Tibial artery (tissue), 4 donors: ENCODE results near the gene TMC6.

Experiments
- DNase-seq, 2 donors: peaks; one replicate each; pipeline ENCODE4 v3.0.0-alpha.2; 2019
- H3K27ac ChIP-seq, 2 donors: fragments of 200-600 bp; sonication (generic) in 1 of 2; 1 replicate in 1 of 2; 2 replicates in 1 of 2; pipeline ENCODE4 v1.5.1; 2018 to 2019; ENCODE audit warnings: mild to moderate bottlenecking in 1 of 2
- H3K27me3 ChIP-seq, 2 donors: fragments of 200-600 bp; sonication (generic) in 1 of 2; one replicate each; pipeline versions ENCODE4 v1.5.1 to v1.6.0; 2016 to 2019
- H3K36me3 ChIP-seq, 3 donors: fragments of 200-600 bp; sonication (generic) in 2 of 3; one replicate each; pipeline ENCODE4 v1.5.1; 2016 to 2019; ENCODE audit warnings: mild to moderate bottlenecking in 2 of 3
- H3K4me1 ChIP-seq, 4 donors: fragments of 200-600 bp; sonication (generic) in 2 of 4; 1 replicate in 3 of 4; 2 replicates in 1 of 4; pipeline ENCODE4 v1.5.1; 2016 to 2019
- H3K4me3 ChIP-seq, 2 donors: fragments of 200-600 bp; sonication (generic) in 1 of 2; 1 replicate in 1 of 2; 2 replicates in 1 of 2; pipeline ENCODE4 v1.5.1; 2018 to 2019; ENCODE audit warnings: mild to moderate bottlenecking in 2 of 2
- H3K9me3 ChIP-seq, 3 donors: fragments of 200-600 bp; sonication (generic) in 1 of 3; one replicate each; pipeline ENCODE4 v1.5.1; 2016 to 2019
- CTCF ChIP-seq, 2 experiments: fragments of 200-600 bp in 1 of 2; fragments of 450-650 bp in 1 of 2; IDR thresholded peaks; one replicate each; pipeline ENCODE4 v1.5.1; 2017 to 2019; ENCODE audit warnings: antibody characterized with exemption in 2 of 2, mild to moderate bottlenecking in 1 of 2, moderate library complexity in 1 of 2
- intact Hi-C: fragments of 100-400 bp; cut with DNase I; formaldehyde crosslinking; loops from one replicate; pipeline ENCODE4 v1.15.0; 2023; ENCODE audit warnings: low total_unique reads

Gene TMC6

DNA sequence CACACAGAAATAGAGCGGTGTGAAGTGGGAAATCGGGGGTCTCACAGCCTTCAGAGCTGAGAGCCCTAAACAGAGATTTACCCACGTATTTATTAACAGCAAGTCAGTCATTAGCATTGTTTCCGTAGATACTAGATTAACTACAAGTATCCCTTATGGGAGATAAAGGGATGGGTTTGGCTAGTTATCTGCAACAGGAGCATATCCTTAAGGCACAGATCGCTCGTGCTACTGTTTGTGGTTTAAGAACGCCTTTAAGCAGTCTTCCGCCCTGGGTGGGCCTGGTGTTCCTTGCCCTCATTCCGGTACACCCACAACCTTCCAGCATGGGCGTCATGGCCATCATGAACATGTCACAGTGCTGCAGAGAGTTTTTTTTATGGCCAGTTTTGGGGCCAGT is 27.0 kb downstream of the TMC6 start:
- H3K4me3 ChIP-seq, result no peak overlapping the region
- no peaks in the 10 kb centered on the region for H3K9me3 ChIP-seq
- no peak overlapping the region for H3K27ac ChIP-seq
- intact Hi-C loops, result no loop called here
- H3K36me3 ChIP-seq, result peaks cover 67 to 89% (median 84%) of the 10 kb centered on the region in 3 donors
- no peak for DNase-seq
- H3K27me3 ChIP-seq, result no peaks in the 10 kb centered on the region
- H3K4me1 ChIP-seq, result no peaks in the 10 kb centered on the region
- TF ChIP-seq CTCF (IDR thresholded peaks at IDR 0.05), result no peak

- intact Hi-C loops, result no loop called here
- no peaks in the 10 kb centered on the region for H3K27me3 ChIP-seq
- H3K4me3 ChIP-seq, result no peak overlapping the region
- no peaks in the 10 kb centered on the region for H3K4me1 ChIP-seq
- no peak overlapping the region for H3K27ac ChIP-seq
- DNase-seq, result no peak
- H3K36me3 ChIP-seq, result peaks cover 71 to 93% (median 88%) of the 10 kb centered on the region in 3 donors
- TF ChIP-seq CTCF (IDR thresholded peaks at IDR 0.05), result no peak
- H3K9me3 ChIP-seq, result no peaks in the 10 kb centered on the region
These were observed 27.4 kb downstream of the TMC6 start for GRCh38 chr17:78101112-78101511.

- no peaks in the 10 kb centered on the region for H3K9me3 ChIP-seq
- intact Hi-C loops, result no loop called here
- H3K4me1 ChIP-seq, result no peaks in the 10 kb centered on the region
- no peak for TF ChIP-seq CTCF (IDR thresholded peaks at IDR 0.05)
- H3K36me3 ChIP-seq, result peaks cover 91 to 97% (median 96%) of the 10 kb centered on the region in 3 donors
- no peaks in the 10 kb centered on the region for H3K27me3 ChIP-seq
- no peak for DNase-seq
- H3K27ac ChIP-seq, result no peak overlapping the region
- H3K4me3 ChIP-seq, result no peak overlapping the region
These were observed 32.5 kb downstream of the TMC6 start for GRCh38 chr17:78096093-78096492.

GRCh38 chr17:78095035-78095434 is 33.5 kb downstream of the TMC6 start:
- H3K9me3 ChIP-seq, result no peaks in the 10 kb centered on the region
- TF ChIP-seq CTCF (IDR thresholded peaks at IDR 0.05), result no peak
- no peak for DNase-seq
- no peaks in the 10 kb centered on the region for H3K4me1 ChIP-seq
- H3K27ac ChIP-seq, result no peak overlapping the region
- no peaks in the 10 kb centered on the region for H3K27me3 ChIP-seq
- intact Hi-C loops, result no loop called here
- no peak overlapping the region for H3K4me3 ChIP-seq
- peaks cover 96 to 100% (median 100%) of the 10 kb centered on the region in 3 donors for H3K36me3 ChIP-seq

GRCh38 chr17:78092794-78093324 is 35.7 kb downstream of the TMC6 start:
- no peaks in the 10 kb centered on the region for H3K27me3 ChIP-seq
- H3K9me3 ChIP-seq, result no peaks in the 10 kb centered on the region
- no peak overlapping the region for H3K4me3 ChIP-seq
- H3K27ac ChIP-seq, result no peak overlapping the region
- H3K4me1 ChIP-seq, result no peaks in the 10 kb centered on the region
- peaks cover 95 to 99% (median 96%) of the 10 kb centered on the region in 3 donors for H3K36me3 ChIP-seq
- DNase-seq, result no peak
- no peak for TF ChIP-seq CTCF (IDR thresholded peaks at IDR 0.05)
- intact Hi-C loops, result no loop called here
